PC-3 (cell line): ENCODE data around the gene DNAJC3.

ENCODE experiments used
- EZH2 ChIP-seq: fragments of 300-600 bp; sonication (generic); IDR thresholded peaks from one replicate; pipeline ENCODE4 v1.6.1; 2017; ENCODE audit warnings: antibody characterized with exemption, mild to moderate bottlenecking, low read length; ENCODE audit not compliant: unreplicated experiment
- TF ChIP-seq, protein P1 (sequence below): fragments of 300-600 bp; sonication (generic); conservative IDR thresholded peaks from 2 replicates; pipeline ENCODE4 v1.5.1; 2017; ENCODE audit warnings: antibody characterized with exemption, low read depth, mild to moderate bottlenecking, low read length

DNA sequence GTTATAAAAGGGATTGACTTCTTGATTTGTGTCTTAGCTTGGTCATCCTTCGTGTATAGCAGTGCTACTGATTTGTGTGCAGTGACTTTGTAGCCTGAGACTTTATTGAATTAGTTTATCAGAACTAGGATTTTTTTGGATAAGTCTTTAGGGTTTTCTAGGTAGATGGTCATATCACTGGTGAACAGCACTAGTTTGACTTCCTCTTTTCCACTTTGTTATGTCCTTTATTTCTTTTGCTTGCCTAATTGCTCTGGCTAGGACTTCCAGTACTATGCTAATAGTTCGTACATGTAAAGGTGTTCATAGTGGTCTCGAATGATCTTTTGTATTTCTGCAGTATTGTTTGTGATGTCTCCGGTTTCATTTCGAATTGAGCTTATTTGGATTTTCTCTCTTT lies 145.4 kb downstream of the DNAJC3 start:
- TF ChIP-seq, protein P1, sequence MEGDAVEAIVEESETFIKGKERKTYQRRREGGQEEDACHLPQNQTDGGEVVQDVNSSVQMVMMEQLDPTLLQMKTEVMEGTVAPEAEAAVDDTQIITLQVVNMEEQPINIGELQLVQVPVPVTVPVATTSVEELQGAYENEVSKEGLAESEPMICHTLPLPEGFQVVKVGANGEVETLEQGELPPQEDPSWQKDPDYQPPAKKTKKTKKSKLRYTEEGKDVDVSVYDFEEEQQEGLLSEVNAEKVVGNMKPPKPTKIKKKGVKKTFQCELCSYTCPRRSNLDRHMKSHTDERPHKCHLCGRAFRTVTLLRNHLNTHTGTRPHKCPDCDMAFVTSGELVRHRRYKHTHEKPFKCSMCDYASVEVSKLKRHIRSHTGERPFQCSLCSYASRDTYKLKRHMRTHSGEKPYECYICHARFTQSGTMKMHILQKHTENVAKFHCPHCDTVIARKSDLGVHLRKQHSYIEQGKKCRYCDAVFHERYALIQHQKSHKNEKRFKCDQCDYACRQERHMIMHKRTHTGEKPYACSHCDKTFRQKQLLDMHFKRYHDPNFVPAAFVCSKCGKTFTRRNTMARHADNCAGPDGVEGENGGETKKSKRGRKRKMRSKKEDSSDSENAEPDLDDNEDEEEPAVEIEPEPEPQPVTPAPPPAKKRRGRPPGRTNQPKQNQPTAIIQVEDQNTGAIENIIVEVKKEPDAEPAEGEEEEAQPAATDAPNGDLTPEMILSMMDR, result no peak
- no peak for TF ChIP-seq EZH2
